AG09319 (cell line): ENCODE results near the gene QSOX1.

Experiments
- DNase-seq: peaks from one replicate; pipeline ENCODE4 v3.0.0-alpha.2; 2010; ENCODE audit warnings: low read depth; ENCODE audit errors: extremely low read depth
- TF ChIP-seq, protein P1 (sequence below): IDR thresholded peaks from 2 replicates; pipeline ENCODE4 v1.5.1; 2011; ENCODE audit warnings: low read depth, mild to moderate bottlenecking, inconsistent platforms, low read length, moderate library complexity

QSOX1 gene

DNA sequence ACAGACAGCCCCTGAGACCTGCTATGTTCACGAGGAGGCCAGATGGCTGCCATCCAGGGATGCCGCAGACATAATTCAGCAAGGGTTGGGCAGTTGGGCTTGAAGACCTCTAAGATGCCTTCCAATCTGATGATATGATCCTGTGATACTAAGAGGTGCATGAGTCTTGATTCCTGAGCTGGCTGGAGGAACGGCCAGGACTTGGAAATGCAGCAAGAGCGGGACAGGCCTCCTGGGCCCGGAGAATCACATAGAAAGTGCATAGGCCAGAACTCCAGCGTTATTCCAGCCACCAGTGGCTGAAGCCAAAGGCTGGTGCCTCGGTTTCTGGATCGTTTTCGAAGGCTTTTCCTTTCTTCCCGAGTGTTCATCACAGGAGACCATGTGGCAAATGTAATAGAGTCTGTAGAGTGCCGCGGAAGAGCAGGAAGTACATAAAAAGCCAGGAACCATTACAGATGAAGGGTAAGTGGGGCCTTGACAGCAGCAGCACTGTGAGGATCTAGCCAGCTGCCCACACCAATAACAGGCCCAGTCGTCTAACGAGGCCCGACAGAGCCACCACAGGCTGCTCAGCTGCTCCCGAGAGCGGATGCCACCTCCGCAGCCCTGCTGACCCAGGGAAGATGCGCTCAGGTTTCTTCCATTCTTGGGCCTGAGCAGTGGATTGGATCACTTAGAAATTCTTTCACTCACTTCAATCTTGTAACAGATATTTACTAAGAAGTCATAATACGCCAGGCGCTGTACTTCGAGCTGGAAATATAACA, 61.4 kb downstream of the QSOX1 start:
- DNase-seq: no peak
- TF ChIP-seq, protein P1, sequence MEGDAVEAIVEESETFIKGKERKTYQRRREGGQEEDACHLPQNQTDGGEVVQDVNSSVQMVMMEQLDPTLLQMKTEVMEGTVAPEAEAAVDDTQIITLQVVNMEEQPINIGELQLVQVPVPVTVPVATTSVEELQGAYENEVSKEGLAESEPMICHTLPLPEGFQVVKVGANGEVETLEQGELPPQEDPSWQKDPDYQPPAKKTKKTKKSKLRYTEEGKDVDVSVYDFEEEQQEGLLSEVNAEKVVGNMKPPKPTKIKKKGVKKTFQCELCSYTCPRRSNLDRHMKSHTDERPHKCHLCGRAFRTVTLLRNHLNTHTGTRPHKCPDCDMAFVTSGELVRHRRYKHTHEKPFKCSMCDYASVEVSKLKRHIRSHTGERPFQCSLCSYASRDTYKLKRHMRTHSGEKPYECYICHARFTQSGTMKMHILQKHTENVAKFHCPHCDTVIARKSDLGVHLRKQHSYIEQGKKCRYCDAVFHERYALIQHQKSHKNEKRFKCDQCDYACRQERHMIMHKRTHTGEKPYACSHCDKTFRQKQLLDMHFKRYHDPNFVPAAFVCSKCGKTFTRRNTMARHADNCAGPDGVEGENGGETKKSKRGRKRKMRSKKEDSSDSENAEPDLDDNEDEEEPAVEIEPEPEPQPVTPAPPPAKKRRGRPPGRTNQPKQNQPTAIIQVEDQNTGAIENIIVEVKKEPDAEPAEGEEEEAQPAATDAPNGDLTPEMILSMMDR: no peak

- TF ChIP-seq, protein P1: no peak
- DNase-seq: no peak
Observed at GRCh38 chr1:180217006-180217405, 62.3 kb downstream of the QSOX1 start.

GRCh38 chr1:180218806-180219765, 64.4 kb downstream of the QSOX1 start:
- TF ChIP-seq, protein P1: no peak
- DNase-seq: no peak

- DNase-seq: no peak
- TF ChIP-seq, protein P1: no peak
Observed at GRCh38 chr1:180219776-180220175, 65.1 kb downstream of the QSOX1 start.

GRCh38 chr1:180221462-180221861, 66.8 kb downstream of the QSOX1 start:
- TF ChIP-seq, protein P1: no peak
- DNase-seq: no peak

DNA sequence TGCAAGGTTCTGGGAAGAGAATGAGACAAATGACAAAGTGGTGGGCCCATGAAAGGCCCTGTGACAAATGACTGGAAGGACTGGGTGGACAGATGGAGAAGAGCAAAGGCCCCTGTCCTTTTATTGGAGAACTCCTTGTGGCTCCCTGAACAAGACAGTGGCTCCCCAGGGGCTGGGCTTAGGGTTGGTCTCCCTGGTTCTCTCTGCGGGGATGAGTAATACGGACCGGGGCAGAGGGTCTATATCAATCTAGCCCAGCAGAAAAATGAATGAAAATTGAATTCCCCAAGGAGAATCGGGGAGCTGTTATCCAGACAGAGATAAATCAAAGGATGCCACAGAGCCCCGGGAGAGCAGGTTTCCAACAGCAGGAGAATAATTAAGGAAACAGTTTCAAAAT, 70.2 kb downstream of the QSOX1 start:
- TF ChIP-seq, protein P1: no peak
- no peak for DNase-seq

- TF ChIP-seq, protein P1: no peak
Observed at GRCh38 chr1:180225403-180225802, 70.7 kb downstream of the QSOX1 start.

More at GRCh38 chr1:180225403-180225802, 70.7 kb downstream of the QSOX1 start:
- DNase-seq: no peak
